ENCODE results near the gene ATP8B4.

- TF ChIP-seq, protein P1, sequence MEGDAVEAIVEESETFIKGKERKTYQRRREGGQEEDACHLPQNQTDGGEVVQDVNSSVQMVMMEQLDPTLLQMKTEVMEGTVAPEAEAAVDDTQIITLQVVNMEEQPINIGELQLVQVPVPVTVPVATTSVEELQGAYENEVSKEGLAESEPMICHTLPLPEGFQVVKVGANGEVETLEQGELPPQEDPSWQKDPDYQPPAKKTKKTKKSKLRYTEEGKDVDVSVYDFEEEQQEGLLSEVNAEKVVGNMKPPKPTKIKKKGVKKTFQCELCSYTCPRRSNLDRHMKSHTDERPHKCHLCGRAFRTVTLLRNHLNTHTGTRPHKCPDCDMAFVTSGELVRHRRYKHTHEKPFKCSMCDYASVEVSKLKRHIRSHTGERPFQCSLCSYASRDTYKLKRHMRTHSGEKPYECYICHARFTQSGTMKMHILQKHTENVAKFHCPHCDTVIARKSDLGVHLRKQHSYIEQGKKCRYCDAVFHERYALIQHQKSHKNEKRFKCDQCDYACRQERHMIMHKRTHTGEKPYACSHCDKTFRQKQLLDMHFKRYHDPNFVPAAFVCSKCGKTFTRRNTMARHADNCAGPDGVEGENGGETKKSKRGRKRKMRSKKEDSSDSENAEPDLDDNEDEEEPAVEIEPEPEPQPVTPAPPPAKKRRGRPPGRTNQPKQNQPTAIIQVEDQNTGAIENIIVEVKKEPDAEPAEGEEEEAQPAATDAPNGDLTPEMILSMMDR (IDR thresholded peaks at IDR 0.05): no peak
- TF ChIP-seq POLR2A (IDR thresholded peaks at IDR 0.05): no peak
These were observed 34.1 kb downstream of the ATP8B4 start for GRCh38 chr15:50084932-50085331.

Data from right lobe of liver (tissue), 4 donors.